ENCODE measurements around the gene SYT1.

Gene SYT1

GRCh38 chr12:79247494-79247893 lies 382.9 kb downstream of the SYT1 start:
- H3K27ac ChIP-seq = no peak overlapping the region
- TF ChIP-seq ZFX (IDR thresholded peaks at IDR 0.05; ENCODE audit: borderline replicate concordance) (no peak), CTCF (IDR thresholded peaks at IDR 0.05) (no peak)

GRCh38 chr12:79250186-79250585 lies 385.6 kb downstream of the SYT1 start:
- TF ChIP-seq CTCF (IDR thresholded peaks at IDR 0.05) = no peak
- TF ChIP-seq ZFX (IDR thresholded peaks at IDR 0.05; ENCODE audit: borderline replicate concordance) = no peak
- H3K27ac ChIP-seq = no peak overlapping the region

- TF ChIP-seq CTCF (IDR thresholded peaks at IDR 0.05) (no peak), ZFX (IDR thresholded peaks at IDR 0.05; ENCODE audit: borderline replicate concordance) (no peak)
- H3K27ac ChIP-seq = no peak overlapping the region
Observed at GRCh38 chr12:79250960-79251755, 386.6 kb downstream of the SYT1 start.

- TF ChIP-seq CTCF (IDR thresholded peaks at IDR 0.05) (no peak), ZFX (IDR thresholded peaks at IDR 0.05; ENCODE audit: borderline replicate concordance) (no peak)
- no peak overlapping the region for H3K27ac ChIP-seq
Observed at GRCh38 chr12:79252358-79253075, 387.9 kb downstream of the SYT1 start.

GRCh38 chr12:79255288-79255687 lies 390.7 kb downstream of the SYT1 start:
- no peak overlapping the region for H3K27ac ChIP-seq
- TF ChIP-seq CTCF (IDR thresholded peaks at IDR 0.05) = no peak
- no peak for TF ChIP-seq ZFX (IDR thresholded peaks at IDR 0.05; ENCODE audit: borderline replicate concordance)

GRCh38 chr12:79260923-79261322 lies 396.3 kb downstream of the SYT1 start:
- H3K27ac ChIP-seq = no peak overlapping the region
- TF ChIP-seq ZFX (IDR thresholded peaks at IDR 0.05; ENCODE audit: borderline replicate concordance) (no peak), CTCF (IDR thresholded peaks at IDR 0.05) (no peak)

GRCh38 chr12:79262938-79263337 lies 398.4 kb downstream of the SYT1 start:
- TF ChIP-seq ZFX (IDR thresholded peaks at IDR 0.05; ENCODE audit: borderline replicate concordance) = no peak
- TF ChIP-seq CTCF (IDR thresholded peaks at IDR 0.05) = no peak
- H3K27ac ChIP-seq = no peak overlapping the region

Measured in 22Rv1 (cell line).